GM23338 (cell line): ENCODE results near the gene POLQ. TPM values are rescaled to one million over a fixed set of nuclear protein-coding genes. Genes with fewer than 3 reads are reported as not detected.

Experiments used
- ATAC-seq: fragments of 200-7000 bp; cut with Tn5 transposase; 3 replicates; pipeline ENCODE4 v1.9.1; 2020
- DNase-seq: peaks from one replicate; pipeline ENCODE4 v3.0.0-alpha.2; 2015; ENCODE audit warnings: low spot score
- H2AFZ ChIP-seq: fragments of 200-600 bp; sonication (generic); 2 replicates; pipeline ENCODE4 v1.8.0; 2016; ENCODE audit warnings: antibody characterized with exemption, mild to moderate bottlenecking, moderate library complexity
- H3F3A ChIP-seq: fragments of 200-600 bp; sonication (generic); replicated peaks from 2 replicates; pipeline ENCODE4 v1.8.0; 2017; ENCODE audit warnings: antibody characterized with exemption, mixed run types, low read depth
- H3K27ac ChIP-seq: fragments of 200-600 bp; sonication (generic); 2 replicates; pipeline ENCODE4 v1.6.1; 2016; ENCODE audit warnings: low read depth
- H3K27me3 ChIP-seq: fragments of 200-600 bp; sonication (generic); 2 replicates; pipeline ENCODE4 v1.8.0; 2016; ENCODE audit warnings: mild to moderate bottlenecking, mixed run types, moderate library complexity; ENCODE audit not compliant: insufficient read depth
- H3K36me3 ChIP-seq: fragments of 200-600 bp; sonication (generic); 2 replicates; pipeline ENCODE4 v1.8.0; 2016; ENCODE audit warnings: mild to moderate bottlenecking; ENCODE audit not compliant: insufficient read depth
- H3K4me1 ChIP-seq: fragments of 200-600 bp; sonication (generic); 2 replicates; pipeline ENCODE4 v1.8.0; 2016; ENCODE audit warnings: mild to moderate bottlenecking, moderate library complexity; ENCODE audit not compliant: insufficient read depth
- H3K4me2 ChIP-seq: fragments of 200-600 bp; sonication (generic); 2 replicates; pipeline ENCODE4 v1.7.1; 2017; ENCODE audit warnings: mixed run types
- H3K4me3 ChIP-seq: fragments of 200-600 bp; sonication (generic); 2 replicates; pipeline ENCODE4 v1.6.1; 2016; ENCODE audit warnings: mixed run types
- H3K79me2 ChIP-seq: fragments of 200-600 bp; sonication (generic); replicated peaks from 2 replicates; pipeline ENCODE4 v1.8.0; 2017; ENCODE audit warnings: mild to moderate bottlenecking; ENCODE audit not compliant: insufficient read depth
- H3K9me2 ChIP-seq: fragments of 200-600 bp; sonication (generic); 2 replicates; pipeline ENCODE4 v1.8.0; 2017; ENCODE audit not compliant: insufficient read depth
- H4K20me1 ChIP-seq: fragments of 200-600 bp; sonication (generic); replicated peaks from 2 replicates; pipeline ENCODE4 v1.8.0; 2017; ENCODE audit warnings: mild to moderate bottlenecking; ENCODE audit not compliant: insufficient read depth
- H3K27ac Mint-ChIP-seq: 2 replicates; pipeline ENCODE4 v1.8.0; 2020; ENCODE audit warnings: inconsistent platforms, mild to moderate bottlenecking, moderate library complexity, mixed read lengths
- H3K27me3 Mint-ChIP-seq: 3 replicates; pipeline ENCODE4 v1.8.0; 2022; ENCODE audit warnings: low read depth, mild to moderate bottlenecking, moderate library complexity, mixed read lengths, inconsistent platforms; ENCODE audit not compliant: insufficient read depth, poor library complexity
- H3K36me3 Mint-ChIP-seq: 3 replicates; pipeline ENCODE4 v1.8.0; 2021; ENCODE audit warnings: low read depth, mild to moderate bottlenecking, inconsistent platforms, moderate library complexity, mixed read lengths
- H3K4me1 Mint-ChIP-seq: 3 replicates; pipeline ENCODE4 v1.8.0; 2020; ENCODE audit warnings: mild to moderate bottlenecking, inconsistent platforms, mixed read lengths
- H3K4me3 Mint-ChIP-seq: 3 replicates; pipeline ENCODE4 v1.8.0; 2021; ENCODE audit warnings: moderate library complexity, mild to moderate bottlenecking, inconsistent platforms, mixed read lengths
- H3K9me3 Mint-ChIP-seq: 3 replicates; pipeline ENCODE4 v1.8.0; 2020; ENCODE audit warnings: moderate library complexity, mild to moderate bottlenecking, inconsistent platforms, mixed read lengths
- CREB1 ChIP-seq: fragments of 250-450 bp; sonication (Bioruptor Pico); IDR thresholded peaks from 2 replicates; pipeline ENCODE4 v1.5.0; 2020; ENCODE audit warnings: low read depth, mild to moderate bottlenecking, moderate library complexity
- CTCF ChIP-seq, 2 experiments: fragments of 200-600 bp in 1 of 2; sonication (generic) in 1 of 2; conservative IDR thresholded peaks; 2 replicates each; pipeline versions ENCODE4 v1.5.1 to v1.6.1; 2016 to 2017; ENCODE audit warnings: antibody characterized with exemption in 2 of 2, low read depth in 2 of 2, mild to moderate bottlenecking in 2 of 2, moderate library complexity in 1 of 2
- EZH2 ChIP-seq: fragments of 200-600 bp; sonication (generic); IDR thresholded peaks from one replicate; pipeline ENCODE4 v1.8.0; 2017; ENCODE audit warnings: antibody characterized with exemption, mild to moderate bottlenecking, low read depth; ENCODE audit not compliant: unreplicated experiment
- EZH2phosphoT487 ChIP-seq: fragments of 200-600 bp; sonication (generic); IDR thresholded peaks from one replicate; pipeline ENCODE4 v1.8.1; 2018; ENCODE audit warnings: antibody characterized with exemption; ENCODE audit not compliant: unreplicated experiment
- JUNB ChIP-seq: IDR thresholded peaks from one replicate; pipeline ENCODE4 v1.6.1; 2016; ENCODE audit warnings: antibody characterized with exemption; ENCODE audit not compliant: unreplicated experiment
- NANOG ChIP-seq: IDR thresholded peaks from 2 replicates; pipeline ENCODE4 v1.6.1; 2016; ENCODE audit warnings: antibody characterized with exemption, borderline replicate concordance
- ZNF114 ChIP-seq: fragments of 250-450 bp; sonication (Bioruptor Pico); IDR thresholded peaks from 2 replicates; pipeline ENCODE4 v1.5.0; 2020; ENCODE audit warnings: mild to moderate bottlenecking, moderate library complexity
- ZNF331 ChIP-seq: fragments of 250-450 bp; sonication (Bioruptor Pico); IDR thresholded peaks from 2 replicates; pipeline ENCODE4 v1.5.0; 2020; ENCODE audit warnings: low read depth, mild to moderate bottlenecking, moderate library complexity
- polyA plus RNA-seq: library from polyadenylated mRNA; unstranded; fragments of >200 nt; fragmentation: Nextera tagmentation; extraction: Ambion mirVana; gene quantifications from 2 replicates; pipeline ENCODE4 v1.2.1, GENCODE V29; 2016
- total RNA-seq: library from RNA; depleted of rRNA; stranded (reverse); fragments of >200 nt; shearing (Covaris generic); gene quantifications from 2 replicates; pipeline ENCODE4 v1.2.3, GENCODE V29; 2014
- TF ChIP-seq, protein P1 (sequence below): IDR thresholded peaks from one replicate; pipeline ENCODE4 v1.6.1; 2018; ENCODE audit warnings: antibody characterized with exemption; ENCODE audit not compliant: unreplicated experiment
- TF ChIP-seq, protein P2 (sequence below): fragments of 250-450 bp; sonication (Bioruptor Pico); IDR thresholded peaks from 2 replicates; pipeline ENCODE4 v1.5.0; 2020; ENCODE audit warnings: mild to moderate bottlenecking, moderate library complexity

Gene POLQ
- total and polyA plus RNA-seq, 2 experiments from 2014 or later: 6.9 to 20.6 TPM

GRCh38 chr3:121411523-121411922, 134.3 kb downstream of the POLQ start:
- TF ChIP-seq, protein P1, sequence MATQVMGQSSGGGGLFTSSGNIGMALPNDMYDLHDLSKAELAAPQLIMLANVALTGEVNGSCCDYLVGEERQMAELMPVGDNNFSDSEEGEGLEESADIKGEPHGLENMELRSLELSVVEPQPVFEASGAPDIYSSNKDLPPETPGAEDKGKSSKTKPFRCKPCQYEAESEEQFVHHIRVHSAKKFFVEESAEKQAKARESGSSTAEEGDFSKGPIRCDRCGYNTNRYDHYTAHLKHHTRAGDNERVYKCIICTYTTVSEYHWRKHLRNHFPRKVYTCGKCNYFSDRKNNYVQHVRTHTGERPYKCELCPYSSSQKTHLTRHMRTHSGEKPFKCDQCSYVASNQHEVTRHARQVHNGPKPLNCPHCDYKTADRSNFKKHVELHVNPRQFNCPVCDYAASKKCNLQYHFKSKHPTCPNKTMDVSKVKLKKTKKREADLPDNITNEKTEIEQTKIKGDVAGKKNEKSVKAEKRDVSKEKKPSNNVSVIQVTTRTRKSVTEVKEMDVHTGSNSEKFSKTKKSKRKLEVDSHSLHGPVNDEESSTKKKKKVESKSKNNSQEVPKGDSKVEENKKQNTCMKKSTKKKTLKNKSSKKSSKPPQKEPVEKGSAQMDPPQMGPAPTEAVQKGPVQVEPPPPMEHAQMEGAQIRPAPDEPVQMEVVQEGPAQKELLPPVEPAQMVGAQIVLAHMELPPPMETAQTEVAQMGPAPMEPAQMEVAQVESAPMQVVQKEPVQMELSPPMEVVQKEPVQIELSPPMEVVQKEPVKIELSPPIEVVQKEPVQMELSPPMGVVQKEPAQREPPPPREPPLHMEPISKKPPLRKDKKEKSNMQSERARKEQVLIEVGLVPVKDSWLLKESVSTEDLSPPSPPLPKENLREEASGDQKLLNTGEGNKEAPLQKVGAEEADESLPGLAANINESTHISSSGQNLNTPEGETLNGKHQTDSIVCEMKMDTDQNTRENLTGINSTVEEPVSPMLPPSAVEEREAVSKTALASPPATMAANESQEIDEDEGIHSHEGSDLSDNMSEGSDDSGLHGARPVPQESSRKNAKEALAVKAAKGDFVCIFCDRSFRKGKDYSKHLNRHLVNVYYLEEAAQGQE: no peak
- TF ChIP-seq CTCF (conservative IDR thresholded peaks at IDR 0.05; ENCODE audit: low read depth in 2 of 2): no peak
- TF ChIP-seq EZH2phosphoT487: no peak
- TF ChIP-seq ZNF331 (CRISPR knock-in tag): no peak
- TF ChIP-seq CREB1: no peak
- TF ChIP-seq JUNB: no peak
- TF ChIP-seq, protein P2, sequence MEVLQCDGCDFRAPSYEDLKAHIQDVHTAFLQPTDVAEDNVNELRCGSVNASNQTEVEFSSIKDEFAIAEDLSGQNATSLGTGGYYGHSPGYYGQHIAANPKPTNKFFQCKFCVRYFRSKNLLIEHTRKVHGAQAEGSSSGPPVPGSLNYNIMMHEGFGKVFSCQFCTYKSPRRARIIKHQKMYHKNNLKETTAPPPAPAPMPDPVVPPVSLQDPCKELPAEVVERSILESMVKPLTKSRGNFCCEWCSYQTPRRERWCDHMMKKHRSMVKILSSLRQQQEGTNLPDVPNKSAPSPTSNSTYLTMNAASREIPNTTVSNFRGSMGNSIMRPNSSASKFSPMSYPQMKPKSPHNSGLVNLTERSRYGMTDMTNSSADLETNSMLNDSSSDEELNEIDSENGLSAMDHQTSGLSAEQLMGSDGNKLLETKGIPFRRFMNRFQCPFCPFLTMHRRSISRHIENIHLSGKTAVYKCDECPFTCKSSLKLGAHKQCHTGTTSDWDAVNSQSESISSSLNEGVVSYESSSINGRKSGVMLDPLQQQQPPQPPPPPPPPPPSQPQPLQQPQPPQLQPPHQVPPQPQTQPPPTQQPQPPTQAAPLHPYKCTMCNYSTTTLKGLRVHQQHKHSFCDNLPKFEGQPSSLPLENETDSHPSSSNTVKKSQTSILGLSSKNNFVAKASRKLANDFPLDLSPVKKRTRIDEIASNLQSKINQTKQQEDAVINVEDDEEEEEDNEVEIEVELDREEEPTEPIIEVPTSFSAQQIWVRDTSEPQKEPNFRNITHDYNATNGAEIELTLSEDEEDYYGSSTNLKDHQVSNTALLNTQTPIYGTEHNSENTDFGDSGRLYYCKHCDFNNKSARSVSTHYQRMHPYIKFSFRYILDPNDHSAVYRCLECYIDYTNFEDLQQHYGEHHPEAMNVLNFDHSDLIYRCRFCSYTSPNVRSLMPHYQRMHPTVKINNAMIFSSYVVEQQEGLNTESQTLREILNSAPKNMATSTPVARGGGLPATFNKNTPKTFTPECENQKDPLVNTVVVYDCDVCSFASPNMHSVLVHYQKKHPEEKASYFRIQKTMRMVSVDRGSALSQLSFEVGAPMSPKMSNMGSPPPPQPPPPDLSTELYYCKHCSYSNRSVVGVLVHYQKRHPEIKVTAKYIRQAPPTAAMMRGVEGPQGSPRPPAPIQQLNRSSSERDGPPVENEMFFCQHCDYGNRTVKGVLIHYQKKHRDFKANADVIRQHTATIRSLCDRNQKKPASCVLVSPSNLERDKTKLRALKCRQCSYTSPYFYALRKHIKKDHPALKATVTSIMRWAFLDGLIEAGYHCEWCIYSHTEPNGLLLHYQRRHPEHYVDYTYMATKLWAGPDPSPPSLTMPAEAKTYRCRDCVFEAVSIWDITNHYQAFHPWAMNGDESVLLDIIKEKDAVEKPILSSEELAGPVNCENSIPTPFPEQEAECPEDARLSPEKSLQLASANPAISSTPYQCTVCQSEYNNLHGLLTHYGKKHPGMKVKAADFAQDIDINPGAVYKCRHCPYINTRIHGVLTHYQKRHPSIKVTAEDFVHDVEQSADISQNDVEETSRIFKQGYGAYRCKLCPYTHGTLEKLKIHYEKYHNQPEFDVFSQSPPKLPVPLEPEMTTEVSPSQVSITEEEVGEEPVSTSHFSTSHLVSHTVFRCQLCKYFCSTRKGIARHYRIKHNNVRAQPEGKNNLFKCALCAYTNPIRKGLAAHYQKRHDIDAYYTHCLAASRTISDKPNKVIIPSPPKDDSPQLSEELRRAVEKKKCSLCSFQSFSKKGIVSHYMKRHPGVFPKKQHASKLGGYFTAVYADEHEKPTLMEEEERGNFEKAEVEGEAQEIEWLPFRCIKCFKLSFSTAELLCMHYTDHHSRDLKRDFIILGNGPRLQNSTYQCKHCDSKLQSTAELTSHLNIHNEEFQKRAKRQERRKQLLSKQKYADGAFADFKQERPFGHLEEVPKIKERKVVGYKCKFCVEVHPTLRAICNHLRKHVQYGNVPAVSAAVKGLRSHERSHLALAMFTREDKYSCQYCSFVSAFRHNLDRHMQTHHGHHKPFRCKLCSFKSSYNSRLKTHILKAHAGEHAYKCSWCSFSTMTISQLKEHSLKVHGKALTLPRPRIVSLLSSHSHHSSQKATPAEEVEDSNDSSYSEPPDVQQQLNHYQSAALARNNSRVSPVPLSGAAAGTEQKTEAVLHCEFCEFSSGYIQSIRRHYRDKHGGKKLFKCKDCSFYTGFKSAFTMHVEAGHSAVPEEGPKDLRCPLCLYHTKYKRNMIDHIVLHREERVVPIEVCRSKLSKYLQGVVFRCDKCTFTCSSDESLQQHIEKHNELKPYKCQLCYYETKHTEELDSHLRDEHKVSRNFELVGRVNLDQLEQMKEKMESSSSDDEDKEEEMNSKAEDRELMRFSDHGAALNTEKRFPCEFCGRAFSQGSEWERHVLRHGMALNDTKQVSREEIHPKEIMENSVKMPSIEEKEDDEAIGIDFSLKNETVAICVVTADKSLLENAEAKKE: no peak
- TF ChIP-seq ZNF114: no peak
- TF ChIP-seq EZH2: no peak
- TF ChIP-seq NANOG: no peak
- no peaks in the 10 kb centered on the region for H3F3A ChIP-seq
- H3K4me1 Mint-ChIP-seq: no peaks in the 10 kb centered on the region
- H3K27me3 ChIP-seq: no peaks in the 10 kb centered on the region
- no peaks in the 10 kb centered on the region for H3K9me2 ChIP-seq
- H3K4me2 ChIP-seq: no peak overlapping the region
- H3K36me3 ChIP-seq: no peaks in the 10 kb centered on the region
- DNase-seq: no peak
- H2AFZ ChIP-seq: no peak overlapping the region
- no peaks in the 10 kb centered on the region for H3K4me1 ChIP-seq
- no peaks in the 10 kb centered on the region for H3K27me3 Mint-ChIP-seq
- no peaks in the 10 kb centered on the region for H3K79me2 ChIP-seq
- H3K36me3 Mint-ChIP-seq: no peaks in the 10 kb centered on the region
- no peak for ATAC-seq
- no peak overlapping the region for H3K4me3 ChIP-seq
- no peak overlapping the region for H3K27ac Mint-ChIP-seq
- no peaks in the 10 kb centered on the region for H3K9me3 Mint-ChIP-seq
- 0 out of 2 replicates have a peak, but pooled peaks cover 3% of the 10 kb centered on the region for H4K20me1 ChIP-seq
- H3K4me3 Mint-ChIP-seq: no peak overlapping the region
- no peak overlapping the region for H3K27ac ChIP-seq
